Posterior cingulate gyrus (tissue), 11 donors: ENCODE data around the gene CNTNAP2.

Source experiments
- DNase-seq, 10 donors: peaks; one replicate each; pipeline versions ENCODE4 v3.0.0 to v3.0.0-alpha.2; 2020 to 2021; ENCODE audit warnings: mixed read lengths in 3 of 10
- intact Hi-C: fragments of 100-400 bp; cut with DNase I; formaldehyde crosslinking; loops from one replicate; pipeline ENCODE4 v1.15.1; 2023

Gene CNTNAP2

GRCh38 chr7:148371280-148371937 is 2254.8 kb downstream of the CNTNAP2 start:
- intact Hi-C loops = no loop called here
- DNase-seq = no peak

GRCh38 chr7:148374396-148375259 is 2258.0 kb downstream of the CNTNAP2 start:
- no peak for DNase-seq
- intact Hi-C loops = no loop called here

GRCh38 chr7:148379677-148380076 is 2263.1 kb downstream of the CNTNAP2 start:
- intact Hi-C loops = no loop called here
- DNase-seq = no peak

GRCh38 chr7:148380596-148381419 is 2264.2 kb downstream of the CNTNAP2 start:
- intact Hi-C loops = no loop called here
- no peak for DNase-seq

DNA sequence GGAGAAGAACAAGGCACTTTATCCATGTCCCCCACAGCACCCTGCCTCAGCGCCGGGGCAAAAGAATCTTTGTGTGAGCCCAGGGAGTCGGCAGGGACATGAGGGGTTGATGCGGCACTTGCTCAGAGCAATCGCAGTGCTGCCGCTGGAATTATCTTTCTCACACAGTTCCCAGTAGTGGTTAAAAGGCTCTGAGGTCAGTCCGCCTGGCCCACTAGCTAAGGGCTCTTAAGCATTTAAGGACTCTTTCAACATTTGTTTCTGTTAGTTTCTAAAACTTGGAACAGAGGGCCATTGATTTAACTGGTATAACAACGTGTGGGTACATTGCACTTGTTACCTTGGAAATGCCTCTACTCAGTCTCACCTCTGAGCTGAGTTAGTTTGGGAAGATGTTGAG is 2266.0 kb downstream of the CNTNAP2 start:
- intact Hi-C loops = no loop called here

DNA sequence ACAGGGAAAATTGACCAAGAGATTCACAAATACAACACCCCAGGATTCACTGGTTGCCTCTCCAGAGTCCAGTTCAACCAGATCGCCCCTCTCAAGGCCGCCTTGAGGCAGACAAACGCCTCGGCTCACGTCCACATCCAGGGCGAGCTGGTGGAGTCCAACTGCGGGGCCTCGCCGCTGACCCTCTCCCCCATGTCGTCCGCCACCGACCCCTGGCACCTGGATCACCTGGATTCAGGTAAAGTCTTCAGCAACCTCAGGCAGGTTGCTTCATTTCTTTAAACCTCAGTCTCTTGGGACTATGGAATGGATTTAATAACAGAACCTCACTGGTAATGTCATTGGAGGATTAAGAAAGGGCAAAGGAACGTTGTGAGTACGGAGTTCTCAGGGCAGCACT is 2267.1 kb downstream of the CNTNAP2 start:
- intact Hi-C loops = no loop called here

More for the DNA sequence above, 2266.0 kb downstream of the CNTNAP2 start:
- peak in 1 of 10 donors; percentile 28 for DNase-seq

GRCh38 chr7:148385009-148385682 is 2268.5 kb downstream of the CNTNAP2 start:
- intact Hi-C loops = no loop called here

More for the DNA sequence above, 2267.1 kb downstream of the CNTNAP2 start:
- DNase-seq = no peak

DNA sequence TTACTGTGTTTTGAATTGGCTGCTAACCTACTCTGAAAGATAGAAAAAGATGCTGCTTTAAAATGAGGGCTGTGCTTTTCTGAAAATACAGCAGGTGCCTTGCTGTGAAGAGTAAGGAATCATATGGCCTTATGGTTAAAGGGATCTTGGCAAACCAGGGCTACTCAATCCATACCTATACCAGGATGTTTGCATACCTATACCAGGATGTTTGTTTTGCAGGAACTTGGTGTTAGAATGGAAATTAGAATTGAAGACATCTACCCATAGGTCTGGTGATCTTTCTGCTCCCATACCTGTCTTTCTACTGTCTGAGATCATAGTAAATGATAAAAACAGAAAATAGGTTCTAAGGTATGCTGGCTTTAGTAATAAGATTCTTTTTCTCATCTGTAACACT is 2273.8 kb downstream of the CNTNAP2 start:
- DNase-seq = no peak
- intact Hi-C loops = no loop called here

More at GRCh38 chr7:148385009-148385682, 2268.5 kb downstream of the CNTNAP2 start:
- peak in 7 of 10 donors; percentile 28 to 91 (median 57) for DNase-seq

DNA sequence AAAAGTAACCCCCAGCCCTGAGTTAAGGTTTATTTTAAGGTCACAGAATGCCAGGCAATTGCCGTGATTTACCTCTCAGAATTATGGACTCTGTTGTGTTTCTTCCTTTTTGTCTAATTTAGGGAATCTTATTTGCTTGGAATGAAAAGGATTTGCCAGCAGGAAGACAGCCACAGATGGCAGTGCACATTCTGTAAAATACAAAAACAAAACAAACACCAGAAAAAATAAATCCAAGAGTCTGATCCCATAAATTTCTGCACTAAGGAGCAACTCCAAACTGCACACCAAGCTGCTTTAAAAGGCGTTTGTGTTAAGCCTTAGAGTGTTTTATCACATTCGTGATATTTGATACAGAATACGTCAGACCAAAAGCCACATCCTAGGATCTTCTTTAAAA is 2275.0 kb downstream of the CNTNAP2 start:
- intact Hi-C loops = no loop called here
- no peak for DNase-seq

DNA sequence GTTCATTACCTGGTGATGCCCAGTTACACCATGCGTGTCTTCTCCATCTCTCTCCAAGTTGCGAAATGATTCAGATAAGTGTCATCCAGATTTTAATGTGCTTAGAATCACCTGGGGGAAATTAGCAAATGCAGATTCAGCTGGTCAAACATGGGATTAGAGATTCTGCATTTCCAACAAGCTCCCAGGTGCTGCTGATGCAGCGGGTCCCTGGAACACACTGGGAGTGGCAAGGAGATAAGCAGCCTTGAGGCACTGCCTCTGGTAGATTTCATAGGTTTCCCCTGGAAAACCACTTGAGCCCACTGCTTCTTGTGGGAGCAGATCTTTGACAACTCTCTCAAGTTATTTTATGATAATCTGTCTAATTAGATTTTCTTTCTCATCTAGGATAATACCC is 2278.0 kb downstream of the CNTNAP2 start:
- DNase-seq = no peak
- intact Hi-C loops = no loop called here

DNA sequence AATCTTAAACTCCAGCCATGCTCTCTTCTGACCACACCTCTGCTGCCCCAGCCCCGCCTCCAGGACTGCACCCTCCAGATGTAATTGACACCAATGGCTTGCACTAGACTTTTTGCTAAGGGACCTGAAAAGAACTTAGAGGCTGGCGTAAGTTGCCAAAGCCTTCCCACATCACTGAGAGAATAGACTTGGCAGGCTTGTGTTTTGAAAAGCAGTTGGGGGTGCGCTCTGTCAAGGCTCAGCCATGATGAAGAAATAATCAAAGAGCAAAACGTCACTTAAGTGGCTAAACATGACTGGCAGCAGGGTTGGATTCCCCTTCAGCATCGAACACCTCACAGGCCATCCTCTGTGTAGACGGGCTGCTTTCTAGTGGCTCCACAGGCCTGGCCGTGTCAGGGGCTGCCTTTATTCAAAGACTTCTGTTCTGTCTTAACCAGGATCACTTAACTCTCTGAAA is 2278.8 kb downstream of the CNTNAP2 start:
- intact Hi-C loops = no loop called here
- DNase-seq = no peak

DNA sequence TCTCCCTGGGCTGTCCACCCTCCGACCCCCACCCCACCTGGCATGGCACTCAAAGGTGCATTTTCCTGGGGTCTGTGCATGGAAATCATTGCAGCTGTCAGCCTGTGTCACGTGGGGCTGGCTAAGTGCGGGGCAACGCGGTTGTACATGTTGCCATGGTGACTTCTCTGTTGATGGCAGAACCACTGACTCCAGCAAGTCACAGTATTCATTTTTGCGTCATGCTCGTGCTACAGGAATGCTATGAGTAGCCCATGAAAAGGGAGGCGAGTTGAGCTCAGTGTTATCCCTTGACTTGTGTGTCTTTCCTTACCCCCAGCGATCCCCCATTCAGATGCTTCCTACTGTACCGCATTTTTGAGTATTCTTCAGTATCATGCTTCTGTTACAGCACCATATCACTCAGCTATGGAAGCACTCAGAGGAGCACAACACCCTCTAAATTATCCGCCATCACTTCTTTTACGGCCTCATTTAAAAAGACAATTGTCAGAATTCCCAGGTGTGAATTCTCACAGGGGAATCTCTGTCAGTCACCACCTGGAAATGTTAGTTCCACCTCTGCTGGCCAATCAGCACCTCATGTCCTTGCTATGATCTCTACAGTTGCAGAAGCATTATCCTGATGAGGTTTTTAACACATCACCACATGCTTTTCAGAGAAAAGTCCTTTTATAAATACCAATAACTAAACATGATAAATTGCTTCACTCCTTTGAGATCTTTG is 2279.6 kb downstream of the CNTNAP2 start:
- intact Hi-C loops = no loop called here

DNA sequence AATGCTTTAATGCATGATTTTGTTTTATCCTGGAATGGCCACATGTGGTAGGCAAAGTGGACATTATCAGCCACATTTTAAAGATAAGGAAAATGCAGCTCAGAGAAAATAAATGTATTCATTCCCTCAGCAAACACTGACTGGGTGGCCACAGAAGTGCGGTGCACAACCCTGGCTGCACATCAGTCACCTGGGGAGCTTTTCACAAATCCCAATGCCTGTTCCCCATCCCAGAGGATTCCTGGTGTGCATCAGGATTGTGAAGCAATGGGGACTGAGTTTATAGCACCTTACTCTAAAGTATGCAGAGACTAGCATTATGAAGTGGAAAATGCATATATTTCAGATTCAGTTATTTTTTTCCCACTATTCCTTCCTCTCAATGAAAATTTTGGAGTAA is 2280.5 kb downstream of the CNTNAP2 start:
- no peak for DNase-seq
- intact Hi-C loops = no loop called here

More for the DNA sequence above, 2279.6 kb downstream of the CNTNAP2 start:
- peak in 6 of 10 donors; percentile 23 to 90 (median 50) for DNase-seq

DNA sequence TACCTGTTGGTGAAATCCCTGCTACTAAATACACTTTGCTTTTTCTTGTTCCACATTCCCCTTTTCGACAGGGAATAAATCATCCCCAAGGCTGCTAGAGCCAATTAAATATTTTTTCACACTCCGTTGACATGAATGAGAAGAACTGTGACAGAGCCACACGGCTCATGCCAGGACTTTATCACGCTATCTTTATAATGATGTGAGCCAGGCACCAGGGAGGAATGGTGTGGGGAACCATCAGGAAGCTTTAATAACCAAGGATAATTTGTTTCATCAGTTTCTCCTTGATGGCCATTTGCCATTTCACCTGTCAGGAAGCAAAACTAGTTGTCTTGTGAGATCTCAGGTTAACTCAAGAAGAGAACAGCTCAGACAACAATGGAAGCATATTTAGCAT is 2280.9 kb downstream of the CNTNAP2 start:
- DNase-seq = no peak
- intact Hi-C loops = no loop called here

- intact Hi-C loops = no loop called here
- no peak for DNase-seq
Measured at GRCh38 chr7:148397985-148398384, 2281.4 kb downstream of the CNTNAP2 start.

GRCh38 chr7:148398844-148399365 is 2282.3 kb downstream of the CNTNAP2 start:
- DNase-seq = no peak
- intact Hi-C loops = no loop called here

- intact Hi-C loops = no loop called here
- no peak for DNase-seq
Measured at GRCh38 chr7:148400101-148400500, 2283.5 kb downstream of the CNTNAP2 start.

DNA sequence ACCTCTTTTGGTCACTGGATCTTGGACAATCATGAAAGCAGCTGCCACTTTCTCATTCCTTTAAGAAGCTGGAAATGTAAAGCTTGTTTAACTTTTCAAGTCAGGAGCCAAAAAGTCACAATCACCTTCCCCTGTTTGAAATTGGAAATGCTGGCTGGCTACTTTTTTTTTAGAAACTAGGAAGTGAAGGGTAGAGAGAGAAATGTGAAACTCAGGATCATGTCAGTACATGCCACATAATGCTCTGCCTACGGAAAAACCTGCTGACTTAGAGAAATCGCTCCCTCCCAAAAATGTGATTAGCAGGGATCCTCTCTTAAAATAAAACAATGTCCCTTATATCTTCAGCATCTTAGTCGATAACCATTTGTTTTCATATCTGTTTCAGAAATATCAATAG is 2285.6 kb downstream of the CNTNAP2 start:
- DNase-seq = no peak
- intact Hi-C loops = no loop called here

GRCh38 chr7:148403466-148403993 is 2286.9 kb downstream of the CNTNAP2 start:
- intact Hi-C loops = no loop called here
- no peak for DNase-seq
